GM12872 (cell line): ENCODE data around the gene DENND1C.

ENCODE experiments used
- TF ChIP-seq, protein P1 (sequence below): IDR thresholded peaks from 3 replicates; pipeline ENCODE4 v1.5.1; 2011; ENCODE audit warnings: low read depth, mild to moderate bottlenecking, low read length, moderate library complexity; ENCODE audit not compliant: insufficient read depth

Gene DENND1C, protein sequence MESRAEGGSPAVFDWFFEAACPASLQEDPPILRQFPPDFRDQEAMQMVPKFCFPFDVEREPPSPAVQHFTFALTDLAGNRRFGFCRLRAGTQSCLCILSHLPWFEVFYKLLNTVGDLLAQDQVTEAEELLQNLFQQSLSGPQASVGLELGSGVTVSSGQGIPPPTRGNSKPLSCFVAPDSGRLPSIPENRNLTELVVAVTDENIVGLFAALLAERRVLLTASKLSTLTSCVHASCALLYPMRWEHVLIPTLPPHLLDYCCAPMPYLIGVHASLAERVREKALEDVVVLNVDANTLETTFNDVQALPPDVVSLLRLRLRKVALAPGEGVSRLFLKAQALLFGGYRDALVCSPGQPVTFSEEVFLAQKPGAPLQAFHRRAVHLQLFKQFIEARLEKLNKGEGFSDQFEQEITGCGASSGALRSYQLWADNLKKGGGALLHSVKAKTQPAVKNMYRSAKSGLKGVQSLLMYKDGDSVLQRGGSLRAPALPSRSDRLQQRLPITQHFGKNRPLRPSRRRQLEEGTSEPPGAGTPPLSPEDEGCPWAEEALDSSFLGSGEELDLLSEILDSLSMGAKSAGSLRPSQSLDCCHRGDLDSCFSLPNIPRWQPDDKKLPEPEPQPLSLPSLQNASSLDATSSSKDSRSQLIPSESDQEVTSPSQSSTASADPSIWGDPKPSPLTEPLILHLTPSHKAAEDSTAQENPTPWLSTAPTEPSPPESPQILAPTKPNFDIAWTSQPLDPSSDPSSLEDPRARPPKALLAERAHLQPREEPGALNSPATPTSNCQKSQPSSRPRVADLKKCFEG

DNA sequence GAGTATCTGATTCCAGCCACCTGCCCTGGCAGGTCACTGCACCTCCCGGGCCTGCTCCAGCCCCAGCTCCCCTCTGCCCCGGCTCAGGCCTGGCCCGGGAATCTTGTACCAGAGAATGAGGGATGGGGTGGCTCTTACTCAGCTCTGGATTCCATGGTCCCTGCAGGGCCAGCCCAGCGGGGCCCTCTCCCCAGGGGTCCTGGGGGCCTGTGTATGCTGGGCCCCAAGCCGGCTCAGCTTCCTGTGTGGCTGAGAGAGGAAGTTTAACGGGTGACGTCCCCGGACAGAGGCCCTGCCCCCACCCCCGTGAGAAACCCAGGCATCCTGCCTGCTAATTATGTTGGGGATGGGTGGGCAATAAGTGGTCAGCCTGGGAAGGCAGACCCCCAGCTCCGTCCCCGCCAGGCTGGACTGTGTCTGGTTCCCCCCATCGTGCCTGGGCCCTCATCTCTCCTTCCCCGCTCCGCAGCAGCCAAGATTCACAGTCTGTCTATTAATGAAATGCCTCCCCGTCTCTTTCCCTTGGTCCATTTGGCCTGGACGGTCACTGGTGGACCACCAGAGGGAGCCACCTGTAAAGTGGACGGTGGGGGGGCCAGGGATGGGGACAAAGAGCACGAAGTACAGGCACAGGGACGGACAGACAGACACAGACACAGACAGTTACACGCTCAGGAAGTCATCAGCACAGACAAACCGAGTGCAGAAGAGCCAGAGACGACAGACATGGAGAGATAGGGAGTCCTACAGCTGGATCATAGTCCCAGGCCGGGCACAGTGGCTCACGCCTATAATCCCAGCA lies at the start of gene DENND1C:
DENND1C (minus strand) TSS at position 247 of the 802 bp plus-strand sequence; CDS start at position 155, 92 bp downstream.
- TF ChIP-seq, protein P1, sequence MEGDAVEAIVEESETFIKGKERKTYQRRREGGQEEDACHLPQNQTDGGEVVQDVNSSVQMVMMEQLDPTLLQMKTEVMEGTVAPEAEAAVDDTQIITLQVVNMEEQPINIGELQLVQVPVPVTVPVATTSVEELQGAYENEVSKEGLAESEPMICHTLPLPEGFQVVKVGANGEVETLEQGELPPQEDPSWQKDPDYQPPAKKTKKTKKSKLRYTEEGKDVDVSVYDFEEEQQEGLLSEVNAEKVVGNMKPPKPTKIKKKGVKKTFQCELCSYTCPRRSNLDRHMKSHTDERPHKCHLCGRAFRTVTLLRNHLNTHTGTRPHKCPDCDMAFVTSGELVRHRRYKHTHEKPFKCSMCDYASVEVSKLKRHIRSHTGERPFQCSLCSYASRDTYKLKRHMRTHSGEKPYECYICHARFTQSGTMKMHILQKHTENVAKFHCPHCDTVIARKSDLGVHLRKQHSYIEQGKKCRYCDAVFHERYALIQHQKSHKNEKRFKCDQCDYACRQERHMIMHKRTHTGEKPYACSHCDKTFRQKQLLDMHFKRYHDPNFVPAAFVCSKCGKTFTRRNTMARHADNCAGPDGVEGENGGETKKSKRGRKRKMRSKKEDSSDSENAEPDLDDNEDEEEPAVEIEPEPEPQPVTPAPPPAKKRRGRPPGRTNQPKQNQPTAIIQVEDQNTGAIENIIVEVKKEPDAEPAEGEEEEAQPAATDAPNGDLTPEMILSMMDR = peak; percentile 65

DNA sequence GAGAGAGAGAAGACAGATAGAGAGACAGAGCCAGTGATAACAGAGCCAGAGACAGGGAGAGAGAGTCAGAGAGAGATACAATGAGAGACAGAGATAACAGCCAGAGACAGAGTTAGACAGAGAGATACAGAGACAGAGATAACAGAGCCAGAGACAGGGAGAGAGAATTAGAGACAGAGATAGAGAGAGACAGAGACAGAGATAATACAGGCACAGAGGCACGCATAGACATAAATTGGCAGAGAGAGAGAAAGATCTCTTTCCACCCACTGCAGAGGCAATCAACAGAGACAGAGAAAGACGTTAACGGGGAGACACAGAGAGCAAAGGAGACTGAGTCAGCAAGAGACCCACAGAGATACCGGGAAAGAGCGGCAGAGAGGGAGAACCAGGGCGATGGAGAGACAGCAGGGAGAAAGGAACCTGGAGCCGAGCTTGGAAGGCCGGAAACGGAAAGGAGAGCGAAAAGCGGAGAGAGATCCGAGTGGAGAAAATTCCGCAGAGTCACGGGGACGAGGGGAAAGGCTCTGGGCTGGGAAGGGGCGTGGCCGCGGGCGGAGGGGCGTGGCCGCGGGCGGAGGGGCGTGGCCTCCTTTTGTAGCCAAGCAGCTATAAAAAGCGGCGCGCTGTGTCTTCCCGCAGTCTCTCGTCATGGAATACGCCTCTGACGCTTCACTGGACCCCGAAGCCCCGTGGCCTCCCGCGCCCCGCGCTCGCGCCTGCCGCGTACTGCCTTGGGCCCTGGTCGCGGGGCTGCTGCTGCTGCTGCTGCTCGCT lies 49.0 kb upstream of the DENND1C start, which contains the start of gene TNFSF9:
TNFSF9 (plus strand) TSS at position 641 of the 777 bp plus-strand sequence; CDS start at position 652, 11 bp downstream.
- TF ChIP-seq, protein P1 = no peak

DNA sequence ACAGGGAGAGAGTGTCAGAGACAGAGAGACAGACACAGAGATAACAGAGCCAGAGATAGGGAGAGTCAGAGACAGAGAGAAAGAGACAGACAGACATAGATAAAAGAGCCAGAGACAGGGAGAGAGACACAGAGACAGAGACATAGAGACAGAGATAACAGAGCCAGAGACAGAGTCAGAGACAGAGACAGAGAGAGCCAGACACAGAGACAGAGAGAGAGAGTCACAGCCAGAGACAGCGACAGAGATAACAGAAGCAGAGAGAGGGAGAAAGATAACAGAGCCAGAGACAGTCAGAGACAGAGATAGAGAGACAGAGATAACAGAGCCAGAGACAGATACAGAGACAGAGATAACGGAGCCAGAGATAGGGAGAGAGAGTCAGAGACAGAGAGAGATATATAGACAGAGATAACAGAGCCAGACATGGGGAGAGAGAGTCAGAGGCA lies 48.4 kb upstream of the DENND1C start:
- TF ChIP-seq, protein P1 = no peak

DNA sequence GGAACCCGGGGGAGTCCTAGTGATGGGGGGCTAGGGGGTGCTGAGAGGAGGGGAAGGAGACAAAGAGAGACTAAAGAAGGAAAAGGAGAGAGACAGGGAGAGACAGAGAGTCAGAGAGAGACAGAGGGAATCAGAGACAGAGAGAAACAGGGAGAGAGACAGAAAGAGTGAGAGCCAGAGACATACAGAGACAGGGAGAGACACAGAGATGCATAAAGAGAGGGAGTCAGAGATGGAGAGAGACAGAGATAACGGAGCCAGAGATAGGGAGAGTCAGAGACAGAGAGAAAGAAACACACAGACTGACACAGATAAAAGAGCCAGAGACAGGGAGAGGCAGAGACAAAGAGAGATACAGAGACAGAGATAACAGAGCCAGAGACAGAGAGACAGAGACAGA lies 47.8 kb upstream of the DENND1C start:
- TF ChIP-seq, protein P1 = no peak

DNA sequence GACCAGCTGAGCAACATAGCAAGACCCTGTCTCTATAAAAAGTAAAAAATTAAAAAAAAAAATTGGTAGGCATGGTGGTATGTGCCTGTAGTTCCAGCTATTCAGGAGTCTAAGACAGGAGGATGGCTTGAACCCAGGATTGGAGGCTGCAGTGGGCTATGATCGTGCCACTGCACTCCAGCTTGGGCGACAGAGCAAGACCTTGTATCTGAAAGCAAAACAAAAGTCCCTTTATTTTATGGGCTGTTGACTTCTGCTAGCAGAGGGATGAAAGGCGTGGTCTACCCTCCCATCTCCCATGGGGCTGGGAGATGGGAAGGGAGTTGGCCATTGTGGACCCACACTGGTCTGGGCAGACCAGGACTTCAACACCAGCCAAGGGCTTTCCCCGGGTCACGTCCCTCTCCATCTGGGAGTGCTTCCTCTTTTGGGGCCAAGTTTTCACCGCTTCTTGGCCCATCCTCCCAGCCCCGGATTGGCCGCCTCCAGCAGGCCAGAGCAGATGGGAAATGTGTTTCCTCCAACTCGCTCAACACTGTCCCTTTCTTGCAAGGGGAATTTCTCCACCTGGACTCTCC lies 47.0 kb upstream of the DENND1C start:
- TF ChIP-seq, protein P1 = no peak

DNA sequence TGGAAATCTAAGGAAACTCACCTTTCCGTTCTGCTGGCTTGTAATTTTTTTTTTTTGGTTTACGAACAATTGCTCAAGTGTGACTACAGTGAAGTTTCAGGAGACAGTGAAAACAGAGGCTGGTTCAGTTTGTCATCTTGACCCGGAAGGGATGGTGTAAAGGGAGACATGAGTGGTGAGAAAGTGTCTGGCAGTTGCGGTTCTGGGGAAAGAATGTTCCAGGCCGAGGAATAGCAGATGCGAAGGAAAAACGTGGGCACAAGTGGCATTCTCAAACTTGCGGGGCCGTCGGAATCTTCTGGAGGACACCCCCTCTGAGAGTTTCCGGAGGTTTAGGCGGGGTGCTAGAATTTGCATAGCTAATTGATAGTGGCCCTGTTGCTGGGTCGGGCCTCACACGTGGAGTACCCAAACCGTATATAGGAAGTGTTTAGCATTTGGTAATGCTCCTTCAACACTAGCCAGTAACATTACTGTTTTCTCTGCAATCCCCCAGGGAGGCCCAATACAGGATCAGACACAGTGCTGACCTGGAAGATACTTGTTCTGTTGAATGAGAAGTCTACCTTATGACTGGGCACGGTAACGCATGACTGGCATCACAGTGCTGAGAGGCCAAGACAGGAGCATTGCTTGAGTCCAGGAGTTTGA lies 46.4 kb upstream of the DENND1C start:
- TF ChIP-seq, protein P1 = no peak
